Measurements from ENCODE around the gene MEGF9.

The MEGF9 gene

GRCh38 chr9:120621941-120622340, 92.3 kb downstream of the MEGF9 start:
- DNase-seq (ENCODE audit: low read depth): no peak

- DNase-seq (ENCODE audit: low read depth): peak; percentile 25
Measured at GRCh38 chr9:120619751-120620655, 94.3 kb downstream of the MEGF9 start.

GRCh38 chr9:120616966-120617935, 97.0 kb downstream of the MEGF9 start:
- DNase-seq (ENCODE audit: low read depth): no peak

GRCh38 chr9:120612218-120612617, 102.1 kb downstream of the MEGF9 start:
- no peak for DNase-seq (ENCODE audit: low read depth)

- no peak for DNase-seq (ENCODE audit: low read depth)
Measured at GRCh38 chr9:120611690-120612068, 102.6 kb downstream of the MEGF9 start.

GRCh38 chr9:120610975-120611689, 103.1 kb downstream of the MEGF9 start:
- DNase-seq (ENCODE audit: low read depth): no peak

- no peak for DNase-seq (ENCODE audit: low read depth)
Measured at GRCh38 chr9:120609636-120610035, 104.6 kb downstream of the MEGF9 start.

- DNase-seq (ENCODE audit: low read depth): no peak
Measured at GRCh38 chr9:120608421-120608820, 105.8 kb downstream of the MEGF9 start.

GRCh38 chr9:120603591-120603990, 110.7 kb downstream of the MEGF9 start:
- DNase-seq (ENCODE audit: low read depth): no peak

GRCh38 chr9:120603010-120603409, 111.3 kb downstream of the MEGF9 start:
- DNase-seq (ENCODE audit: low read depth): no peak

GRCh38 chr9:120593955-120594277, 120.4 kb downstream of the MEGF9 start:
- DNase-seq (ENCODE audit: low read depth): no peak

- DNase-seq (ENCODE audit: low read depth): no peak
Measured at GRCh38 chr9:120593250-120593954, 120.9 kb downstream of the MEGF9 start.

- DNase-seq (ENCODE audit: low read depth): no peak
Measured at GRCh38 chr9:120592210-120592609, 122.1 kb downstream of the MEGF9 start.

- DNase-seq (ENCODE audit: low read depth): no peak
Measured at GRCh38 chr9:120587328-120587727, 126.9 kb downstream of the MEGF9 start.

GRCh38 chr9:120583958-120584369, 130.3 kb downstream of the MEGF9 start:
- DNase-seq (ENCODE audit: low read depth): peak; percentile 23

- peak; percentile 90 for DNase-seq (ENCODE audit: low read depth)
Measured at GRCh38 chr9:120580051-120580896, 134.0 kb downstream of the MEGF9 start, which contains the start of gene CDK5RAP2. TSS of gene CDK5RAP2 (minus strand) at chr9:120580167. CDS start at chr9:120579978, 189 bp downstream.

- DNase-seq (ENCODE audit: low read depth): no peak
Measured at GRCh38 chr9:120579139-120580050, 134.9 kb downstream of the MEGF9 start.

GRCh38 chr9:120574473-120574872, 139.8 kb downstream of the MEGF9 start:
- no peak for DNase-seq (ENCODE audit: low read depth)

GRCh38 chr9:120572472-120572871, 141.8 kb downstream of the MEGF9 start:
- DNase-seq (ENCODE audit: low read depth): no peak

Data from T-helper 22 cell (primary cell).